Fibroblast of peridontal ligament (primary cell): ENCODE data around the gene TMEM185B.
"Not testable (repeated sequence)": the region's sequence is repeated elsewhere in the genome, so short reads cannot be mapped to it uniquely, and the experiment has no call there.

Source experiments
- DNase-seq: peaks from one replicate; pipeline ENCODE4 v3.0.0-alpha.2; 2010; ENCODE audit errors: extremely low read depth

The TMEM185B gene

DNA sequence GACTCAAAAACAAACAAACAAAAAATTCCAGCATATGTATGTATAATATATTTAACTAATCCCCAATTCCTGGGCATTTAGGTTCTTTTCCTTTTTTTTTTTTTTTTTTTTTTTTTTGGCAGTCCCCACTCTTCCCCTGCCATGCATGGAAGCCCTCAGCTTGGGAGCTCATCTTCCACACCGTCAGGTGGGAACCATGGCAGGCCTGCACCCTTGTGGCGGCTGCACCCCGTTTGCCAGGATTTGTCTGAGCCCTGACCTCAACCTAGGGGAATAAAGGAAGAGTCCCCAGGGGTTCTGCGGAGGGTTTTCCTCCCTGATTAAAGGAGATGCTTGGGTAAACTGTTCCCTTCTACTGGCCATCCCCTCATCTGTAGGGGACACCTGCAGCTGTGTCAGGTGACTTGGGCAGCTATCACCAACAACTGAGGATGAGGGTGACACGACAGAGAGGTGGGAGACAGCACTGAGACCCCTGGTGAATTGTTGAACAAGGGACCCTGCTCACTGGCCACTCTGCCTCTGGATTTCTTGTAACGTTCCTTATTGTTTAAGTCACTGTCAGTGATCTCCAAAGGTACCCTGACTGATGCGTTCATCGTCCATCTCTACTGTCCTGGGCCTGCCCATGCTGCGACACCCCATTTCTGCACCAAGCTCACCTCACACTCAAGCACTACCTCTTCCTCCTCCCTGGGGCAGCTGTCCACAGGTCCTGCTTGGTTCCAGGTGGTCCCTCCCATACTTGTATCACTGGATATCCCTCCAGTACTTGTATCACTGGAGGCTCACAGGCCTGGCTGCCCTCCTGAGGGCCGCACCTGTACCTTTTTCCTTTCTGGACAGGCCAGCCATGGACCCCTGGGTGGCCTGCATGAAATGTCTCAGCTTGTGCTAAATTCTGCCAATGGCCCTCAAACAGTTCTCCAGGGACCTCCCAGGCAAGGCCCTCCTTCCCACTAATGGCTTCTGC, 14.5 kb downstream of the TMEM185B start:
- no peak for DNase-seq

GRCh38 chr2:120206022-120206581, 17.1 kb downstream of the TMEM185B start:
- no peak for DNase-seq

GRCh38 chr2:120204945-120205670, 18.1 kb downstream of the TMEM185B start:
- no peak for DNase-seq

- DNase-seq, result no peak
Measured at GRCh38 chr2:120204417-120204816, 18.8 kb downstream of the TMEM185B start.

- no peak for DNase-seq
Measured at GRCh38 chr2:120204022-120204405, 19.2 kb downstream of the TMEM185B start.

DNA sequence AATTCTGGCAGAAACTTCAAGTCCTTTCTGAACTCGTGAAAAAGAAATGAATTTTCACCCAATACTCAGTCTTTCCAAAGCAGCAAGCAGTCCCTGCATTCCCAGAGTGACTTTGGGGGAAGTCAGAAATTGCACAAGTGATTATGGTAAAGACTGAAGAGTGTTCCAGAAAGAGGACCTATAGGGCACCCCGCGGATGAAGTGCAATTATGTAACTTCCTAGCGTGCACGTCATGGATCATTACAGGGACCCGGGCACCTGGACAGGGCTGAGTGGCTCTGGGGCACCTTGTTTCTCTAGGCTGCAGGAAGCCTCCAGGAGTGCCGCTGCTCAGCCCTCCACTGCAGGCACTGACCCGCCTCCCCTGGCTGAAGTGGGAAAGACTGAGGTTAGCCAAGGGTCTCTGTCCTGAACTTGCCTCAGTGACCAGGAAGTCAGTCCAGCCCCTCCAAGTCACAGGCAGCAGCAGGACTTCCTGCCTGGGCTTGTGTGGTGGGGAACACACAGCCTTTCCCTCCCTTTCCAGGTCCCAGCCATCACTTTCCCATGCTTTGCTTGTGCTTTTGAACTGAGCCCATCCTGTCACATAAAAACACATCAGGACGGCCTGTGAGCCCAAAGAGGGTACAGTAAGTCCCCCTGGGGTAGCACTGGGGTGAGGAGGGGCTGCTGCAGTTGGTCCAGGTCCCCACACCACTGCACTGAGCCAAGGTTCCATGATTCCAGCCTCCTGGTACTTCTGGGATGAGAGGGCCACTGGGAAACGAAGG, 19.8 kb downstream of the TMEM185B start:
- DNase-seq, result peak; percentile 2

DNA sequence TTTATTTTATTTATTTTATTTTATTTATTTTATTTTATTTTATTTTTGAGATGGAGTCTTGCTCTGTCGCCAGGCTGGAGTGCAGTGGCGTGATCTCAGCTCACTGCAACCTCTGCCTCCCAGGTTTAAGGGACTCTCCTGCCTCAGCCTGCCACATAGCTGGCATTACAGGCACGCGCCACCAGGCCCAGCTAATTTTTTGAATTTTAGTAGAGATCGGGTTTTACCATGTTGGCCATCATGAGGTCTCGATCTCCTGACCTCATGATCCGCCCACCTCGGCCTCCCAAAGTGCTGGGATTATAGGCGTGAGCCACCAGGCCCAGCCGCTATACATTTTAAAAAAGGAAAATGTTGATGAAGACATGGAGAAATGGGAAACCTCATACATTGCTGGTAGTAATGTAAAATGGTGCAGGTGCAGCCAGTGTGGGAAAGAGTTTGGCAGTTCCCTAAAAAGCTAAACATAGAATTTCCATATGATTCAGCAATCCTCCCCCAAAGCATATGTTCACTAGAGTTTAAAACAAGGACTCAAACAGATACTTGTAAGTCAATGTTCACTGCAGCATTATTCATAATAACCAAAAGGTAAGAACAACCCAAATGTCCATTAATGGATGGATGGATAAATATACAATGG, 23.3 kb downstream of the TMEM185B start:
- DNase-seq, result not testable (repeated sequence)

DNA sequence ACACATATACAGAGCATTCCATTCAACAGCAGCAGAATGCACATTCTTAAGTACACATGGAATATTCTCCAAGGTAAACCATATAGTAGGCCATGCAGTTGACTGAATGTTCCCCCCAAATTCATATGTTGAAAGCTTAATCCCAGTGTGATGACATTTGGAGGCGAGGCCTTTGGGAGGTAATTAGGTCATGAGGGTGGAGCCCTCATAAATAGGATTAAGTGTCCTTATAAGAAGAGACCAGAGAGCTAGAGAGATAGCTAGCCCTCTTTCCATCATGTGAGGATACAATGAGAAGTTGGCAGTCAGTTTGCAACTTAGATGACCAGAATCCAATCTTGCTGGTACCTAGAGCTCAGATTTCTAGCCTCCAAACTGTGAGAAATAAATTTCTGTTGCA, 27.6 kb downstream of the TMEM185B start:
- no peak for DNase-seq

DNA sequence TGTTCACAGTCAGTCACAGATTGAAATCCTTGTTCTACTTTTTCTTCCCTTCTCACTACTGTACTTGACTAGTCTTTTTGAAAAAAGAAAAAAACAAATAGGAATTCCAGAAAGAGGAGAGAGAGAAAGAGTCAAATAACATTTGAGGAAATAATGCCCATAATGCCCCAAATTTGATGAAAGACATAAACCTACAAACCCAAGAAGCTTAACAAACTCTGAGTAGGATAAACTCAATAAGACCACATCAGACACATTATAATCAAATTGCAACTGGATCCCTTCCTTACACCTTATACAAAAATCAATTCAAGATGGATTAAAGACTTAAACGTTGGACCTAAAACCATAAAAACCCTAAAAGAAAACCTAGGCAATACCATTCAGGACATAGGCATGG, 30.9 kb downstream of the TMEM185B start:
- DNase-seq, result no peak

DNA sequence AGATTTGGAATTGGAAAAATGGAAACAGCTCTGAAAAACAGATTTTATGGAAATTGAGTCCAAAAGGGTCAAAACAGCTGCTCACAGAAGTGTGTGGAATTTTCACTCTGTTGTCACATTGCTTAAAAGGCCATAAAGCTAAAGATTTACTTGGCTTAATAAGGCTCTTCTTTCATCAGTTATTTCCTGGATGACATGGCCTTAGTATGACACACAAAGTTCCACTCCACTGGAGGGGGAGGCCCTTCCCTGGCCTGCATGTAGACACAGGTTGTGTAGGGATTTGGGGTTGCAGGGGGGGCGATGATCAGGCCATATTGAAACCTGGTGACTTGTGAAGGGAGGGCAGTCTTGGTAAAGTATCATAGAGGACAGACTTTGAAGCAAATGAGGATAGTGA, 34.0 kb downstream of the TMEM185B start:
- no peak for DNase-seq

DNA sequence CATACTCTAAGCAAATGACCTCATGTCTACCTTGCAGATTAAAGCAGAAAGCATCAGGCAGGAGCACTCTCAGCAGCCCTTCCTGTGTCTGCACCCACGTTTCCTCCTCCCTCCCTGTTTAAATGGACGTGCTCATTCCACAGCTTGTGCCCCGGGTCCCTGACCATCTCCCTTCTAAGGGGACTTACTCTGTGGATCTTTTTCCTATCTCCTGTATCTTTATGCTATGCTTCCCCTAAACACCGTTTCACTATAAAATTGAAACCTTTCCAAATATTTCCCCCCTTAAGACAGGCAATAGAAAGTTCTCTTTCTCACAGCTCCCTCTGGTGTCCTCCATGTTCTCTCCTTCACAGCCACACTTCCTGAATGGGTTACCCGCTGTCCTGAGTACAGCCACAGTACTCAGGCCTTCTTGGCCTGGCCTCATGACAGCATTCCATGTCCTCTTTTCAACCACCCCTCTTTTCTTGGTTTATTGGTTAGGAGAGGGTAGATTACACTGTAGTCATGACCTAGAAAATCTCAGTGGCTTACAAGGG, 41.1 kb downstream of the TMEM185B start:
- no peak for DNase-seq

- DNase-seq, result no peak
Measured at GRCh38 chr2:120180066-120180465, 43.1 kb downstream of the TMEM185B start.

DNA sequence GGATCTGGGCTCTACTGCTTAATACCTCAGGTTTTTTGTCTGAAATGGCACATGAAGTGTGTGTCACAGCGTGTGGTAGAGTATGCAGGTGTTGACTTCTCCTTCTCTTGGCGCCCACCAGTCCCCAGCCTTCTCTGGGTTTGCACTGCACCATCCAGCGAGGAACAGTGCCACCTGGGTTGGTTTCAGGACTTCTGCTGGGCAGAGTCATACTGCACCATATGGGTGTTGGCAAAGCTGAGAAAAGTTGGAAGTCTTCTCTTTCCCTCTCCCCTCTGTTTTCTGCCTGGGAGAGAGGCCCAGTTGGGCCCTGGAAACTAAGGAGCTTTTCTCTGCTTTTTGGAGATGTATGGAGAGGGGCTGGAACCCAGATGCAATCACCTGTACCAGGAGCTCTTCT, 43.8 kb downstream of the TMEM185B start:
- DNase-seq, result no peak

- DNase-seq, result no peak
Measured at GRCh38 chr2:120177973-120178372, 45.2 kb downstream of the TMEM185B start.

- no peak for DNase-seq
Measured at GRCh38 chr2:120177001-120177621, 46.1 kb downstream of the TMEM185B start.

DNA sequence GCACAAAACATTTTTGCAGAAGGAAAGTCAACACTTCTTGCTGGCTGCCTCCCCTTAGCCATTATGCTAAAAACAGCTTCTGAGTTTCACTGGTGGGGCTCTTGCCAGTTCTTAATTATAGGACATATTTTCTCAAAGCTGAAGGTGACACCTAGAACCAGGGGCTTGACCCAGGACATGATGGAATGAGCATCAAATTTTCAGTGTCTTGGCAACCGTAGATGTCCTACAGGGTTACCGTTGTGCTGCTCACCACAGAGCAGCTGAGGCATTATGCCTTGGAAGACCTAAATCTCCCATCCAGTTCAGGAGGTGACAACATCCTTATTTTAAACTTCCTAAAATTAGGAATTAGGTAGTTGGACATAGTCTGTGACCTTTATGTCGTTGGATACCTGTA, 46.7 kb downstream of the TMEM185B start:
- DNase-seq, result no peak

DNA sequence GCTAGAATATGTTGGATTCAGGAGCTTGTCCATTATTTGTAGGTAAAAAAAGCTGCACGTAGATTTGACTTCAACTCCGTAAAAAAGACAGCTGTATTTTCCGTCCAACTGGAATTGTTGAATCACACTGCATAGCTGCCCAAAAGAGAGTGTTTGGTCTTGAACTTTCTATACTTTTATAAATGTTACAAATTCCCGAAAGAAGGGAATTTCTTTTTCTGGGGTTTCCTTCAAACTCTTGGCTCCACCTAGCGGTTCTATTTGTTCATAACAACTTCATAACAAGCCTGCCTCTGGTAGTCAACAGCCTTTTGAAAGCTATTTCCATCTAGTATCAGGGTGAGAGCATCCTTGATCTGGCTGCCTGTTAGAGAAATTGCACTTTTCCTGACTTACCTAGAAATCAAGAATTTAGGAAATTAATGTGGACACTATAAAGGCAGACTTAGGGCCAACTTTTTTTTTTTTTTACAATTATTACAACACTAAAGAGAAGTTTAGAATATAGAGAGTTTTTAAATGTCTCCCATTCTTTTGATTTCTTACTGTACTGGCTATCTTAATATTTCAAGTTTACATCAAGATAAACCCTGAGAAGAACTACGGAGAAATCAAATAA, 48.1 kb downstream of the TMEM185B start:
- peak; percentile 88 for DNase-seq
